PC-3 (cell line): ENCODE measurements around the gene SELP. TPM values are rescaled to one million over a fixed set of nuclear protein-coding genes. Genes with fewer than 3 reads are reported as not detected.
A peak's percentile ranks its signal among the peaks of the same experiment; 100 is the strongest.

Experiments
- ATAC-seq: fragments of 200-7000 bp; cut with Tn5 transposase; 2 replicates; pipeline ENCODE4 v1.9.1; 2020; ENCODE audit warnings: mild to moderate bottlenecking, moderate library complexity
- BruUV-seq: library from RNA; stranded (reverse); fragments of 400-500 nt; replicated peaks from 2 replicates; lab custom pipeline; 2021; lab: Mats Ljungman, UMichigan
- CTCF ChIA-PET: fragments of 300-600 bp; sonication (Branson Sonifier 250); formaldehyde crosslinking; loops from one replicate; lab custom pipeline; 2022; ENCODE audit warnings: antibody characterized with exemption; lab: Charles Lee
- POLR2A ChIA-PET: fragments of 300-600 bp; sonication (Branson Sonifier 250); formaldehyde crosslinking; loops from one replicate; lab custom pipeline; 2022; ENCODE audit warnings: antibody characterized with exemption; ENCODE audit not compliant: unreplicated experiment; lab: Charles Lee
- DNase-seq: peaks from one replicate; pipeline ENCODE4 v3.0.0-alpha.2; 2015
- H2AFZ ChIP-seq: fragments of 300-600 bp; sonication (generic); 2 replicates; pipeline ENCODE4 v1.6.0; 2016; ENCODE audit warnings: antibody characterized with exemption, low read length
- H3F3A ChIP-seq: fragments of 300-600 bp; sonication (generic); one replicate; pipeline ENCODE4 v1.6.0; 2017; ENCODE audit warnings: antibody characterized with exemption, low read length, control low read depth, mild to moderate bottlenecking; ENCODE audit not compliant: unreplicated experiment
- H3K27ac ChIP-seq: fragments of 300-600 bp; sonication (generic); 2 replicates; pipeline ENCODE4 v1.5.1; 2016; ENCODE audit warnings: mild to moderate bottlenecking, low read length
- H3K27me3 ChIP-seq: fragments of 300-600 bp; sonication (generic); 2 replicates; pipeline ENCODE4 v1.6.1; 2016; ENCODE audit warnings: low read length, mixed read lengths
- H3K36me3 ChIP-seq: fragments of 300-600 bp; sonication (generic); 2 replicates; pipeline ENCODE4 v1.6.1; 2016; ENCODE audit warnings: low read depth, mixed run types, low read length, mixed read lengths
- H3K4me1 ChIP-seq: fragments of 300-600 bp; sonication (generic); 2 replicates; pipeline ENCODE4 v1.5.1; 2016; ENCODE audit warnings: low read length; ENCODE audit not compliant: insufficient read depth
- H3K4me2 ChIP-seq: fragments of 300-600 bp; sonication (generic); 2 replicates; pipeline ENCODE4 v1.6.0; 2016; ENCODE audit warnings: low read length
- H3K4me3 ChIP-seq: fragments of 300-600 bp; sonication (generic); 2 replicates; pipeline ENCODE4 v1.5.1; 2016; ENCODE audit warnings: mild to moderate bottlenecking, low read length, mixed read lengths
- H3K79me2 ChIP-seq: fragments of 300-600 bp; sonication (generic); 2 replicates; pipeline ENCODE4 v1.6.1; 2017; ENCODE audit warnings: low read length, mixed read lengths
- H3K9ac ChIP-seq: fragments of 300-600 bp; sonication (generic); 2 replicates; pipeline ENCODE4 v1.6.0; 2016; ENCODE audit warnings: mild to moderate bottlenecking, low read length
- H3K9me2 ChIP-seq: fragments of 300-600 bp; sonication (generic); replicated peaks from 2 replicates; pipeline ENCODE4 v1.6.1; 2016; ENCODE audit warnings: mixed run types, low read length, mixed read lengths
- H3K9me3 ChIP-seq: fragments of 300-600 bp; sonication (generic); 2 replicates; pipeline ENCODE4 v1.6.1; 2016; ENCODE audit warnings: low read length, mixed read lengths
- H4K20me1 ChIP-seq: fragments of 300-600 bp; sonication (generic); 2 replicates; pipeline ENCODE4 v1.6.1; 2016; ENCODE audit warnings: low read length, mixed read lengths
- EZH2 ChIP-seq: fragments of 300-600 bp; sonication (generic); IDR thresholded peaks from one replicate; pipeline ENCODE4 v1.6.1; 2017; ENCODE audit warnings: antibody characterized with exemption, mild to moderate bottlenecking, low read length; ENCODE audit not compliant: unreplicated experiment
- EZH2phosphoT487 ChIP-seq: fragments of 300-600 bp; sonication (generic); IDR thresholded peaks from 2 replicates; pipeline ENCODE4 v1.6.1; 2018; ENCODE audit warnings: mild to moderate bottlenecking, antibody characterized with exemption, low read length, borderline replicate concordance
- intact Hi-C: fragments of 100-400 bp; cut with micrococcal nuclease; formaldehyde crosslinking; loops from 2 replicates; pipeline ENCODE4 v1.9.0; 2023
- total RNA-seq: library from RNA; depleted of rRNA; stranded (reverse); fragments of >200 nt; gene quantifications from 2 replicates; pipeline ENCODE4 v1.2.3, GENCODE V29; 2014
- TF ChIP-seq, protein P1 (sequence below): fragments of 300-600 bp; sonication (generic); conservative IDR thresholded peaks from 2 replicates; pipeline ENCODE4 v1.5.1; 2017; ENCODE audit warnings: antibody characterized with exemption, low read depth, mild to moderate bottlenecking, low read length

SELP gene
- total RNA-seq, 1 experiment from 2014 or later, result not detected

DNA sequence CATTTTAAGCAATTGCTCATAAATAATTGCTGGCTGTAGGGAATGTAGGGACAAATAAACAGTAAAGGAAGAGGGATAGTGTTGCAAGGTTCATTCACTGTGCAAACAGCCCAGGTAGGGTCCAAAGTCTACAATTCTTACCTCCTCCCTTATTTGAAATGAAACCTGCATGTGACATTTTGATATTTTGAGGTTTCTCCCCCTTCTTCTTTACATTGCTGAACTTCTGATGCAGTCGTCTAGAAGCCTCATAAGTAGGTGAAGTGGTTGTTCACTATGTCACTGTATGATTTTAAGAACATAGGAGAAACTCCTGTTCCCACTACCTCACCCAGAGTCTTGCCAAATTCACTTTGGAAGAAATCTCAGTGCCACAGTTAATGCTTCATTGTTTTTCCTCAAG, 59.8 kb downstream of the SELP start:
- Histone ChIP-seq H3K27ac (peak overlapping the region; percentile 68), H3F3A (no peaks in the 10 kb centered on the region), H3K9me2 (no peaks in the 10 kb centered on the region), H3K4me2 (peak overlapping the region; percentile 46), H3K36me3 (no peaks in the 10 kb centered on the region), H3K9me3 (no peaks in the 10 kb centered on the region), H2AFZ (no peak overlapping the region), H3K9ac (peak overlapping the region; percentile 8; the same call in 1 of the 2 replicates), H3K27me3 (no peaks in the 10 kb centered on the region), H3K4me3 (peak overlapping the region; percentile 1; the same call in 1 of the 2 replicates), H3K4me1 (peaks cover 58% of the 10 kb centered on the region), H3K79me2 (no peaks in the 10 kb centered on the region), H4K20me1 (no peaks in the 10 kb centered on the region)
- TF ChIP-seq, protein P1, sequence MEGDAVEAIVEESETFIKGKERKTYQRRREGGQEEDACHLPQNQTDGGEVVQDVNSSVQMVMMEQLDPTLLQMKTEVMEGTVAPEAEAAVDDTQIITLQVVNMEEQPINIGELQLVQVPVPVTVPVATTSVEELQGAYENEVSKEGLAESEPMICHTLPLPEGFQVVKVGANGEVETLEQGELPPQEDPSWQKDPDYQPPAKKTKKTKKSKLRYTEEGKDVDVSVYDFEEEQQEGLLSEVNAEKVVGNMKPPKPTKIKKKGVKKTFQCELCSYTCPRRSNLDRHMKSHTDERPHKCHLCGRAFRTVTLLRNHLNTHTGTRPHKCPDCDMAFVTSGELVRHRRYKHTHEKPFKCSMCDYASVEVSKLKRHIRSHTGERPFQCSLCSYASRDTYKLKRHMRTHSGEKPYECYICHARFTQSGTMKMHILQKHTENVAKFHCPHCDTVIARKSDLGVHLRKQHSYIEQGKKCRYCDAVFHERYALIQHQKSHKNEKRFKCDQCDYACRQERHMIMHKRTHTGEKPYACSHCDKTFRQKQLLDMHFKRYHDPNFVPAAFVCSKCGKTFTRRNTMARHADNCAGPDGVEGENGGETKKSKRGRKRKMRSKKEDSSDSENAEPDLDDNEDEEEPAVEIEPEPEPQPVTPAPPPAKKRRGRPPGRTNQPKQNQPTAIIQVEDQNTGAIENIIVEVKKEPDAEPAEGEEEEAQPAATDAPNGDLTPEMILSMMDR, result no peak
- TF ChIP-seq EZH2 (no peak), EZH2phosphoT487 (no peak)
- CTCF ChIA-PET, result no interaction called here
- BruUV-seq, result no TSS peak
- ATAC-seq (peak; percentile 31; the same call in 1 of the 2 replicates), DNase-seq (peak; percentile 82)
- intact Hi-C loops, result no loop called here
- POLR2A ChIA-PET, result no interaction called here

DNA sequence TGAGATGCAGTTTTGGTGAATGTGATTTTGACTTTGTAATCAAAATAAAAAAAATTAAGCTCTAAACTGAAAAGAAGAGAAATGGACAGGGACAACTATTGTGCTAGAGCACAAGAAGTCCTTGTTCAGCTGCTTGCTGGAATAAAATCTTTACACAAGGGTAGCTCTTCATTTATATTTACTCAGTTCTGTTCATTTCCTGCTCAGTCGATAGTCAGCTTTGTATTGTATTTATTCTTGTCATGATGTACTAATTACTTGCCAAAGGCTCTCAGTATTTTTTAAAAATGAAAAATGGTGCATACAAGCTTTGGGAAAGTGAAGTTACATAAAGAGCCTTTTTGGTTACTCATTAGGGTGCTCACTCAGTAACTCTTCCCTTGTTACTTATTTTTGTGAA, 61.4 kb downstream of the SELP start:
- H2AFZ ChIP-seq, result no peak overlapping the region
- H3K79me2 ChIP-seq, result no peaks in the 10 kb centered on the region
- H3K9ac ChIP-seq, result no peak overlapping the region
- no peaks in the 10 kb centered on the region for H3K36me3 ChIP-seq
- intact Hi-C loops, result no loop called here
- no peak overlapping the region for H3K4me3 ChIP-seq
- H3K9me3 ChIP-seq, result no peaks in the 10 kb centered on the region
- peak; percentile 57 for ATAC-seq
- H4K20me1 ChIP-seq, result no peaks in the 10 kb centered on the region
- H3K4me2 ChIP-seq, result peak overlapping the region; percentile 21; the same call in 1 of the 2 replicates
- no peaks in the 10 kb centered on the region for H3K9me2 ChIP-seq
- no TSS peak for BruUV-seq
- peaks cover 59% of the 10 kb centered on the region for H3K4me1 ChIP-seq
- TF ChIP-seq EZH2phosphoT487, result no peak
- no peak for TF ChIP-seq EZH2
- TF ChIP-seq, protein P1, result no peak
- peak; percentile 35 for DNase-seq
- ChIA-PET POLR2A (interaction anchor here (0.7 kb wide), 1 partner anchor 628 kb away, joined by 5 read pairs; no protein-coding TSS in a partner anchor), CTCF (no interaction called here)
- no peaks in the 10 kb centered on the region for H3F3A ChIP-seq
- no peaks in the 10 kb centered on the region for H3K27me3 ChIP-seq
- H3K27ac ChIP-seq, result 0 out of 2 replicates have a peak overlapping the region, but pooled peaks have one; percentile 5
